ENCODE data around the gene BTG2. TPM values are rescaled to one million over a fixed set of nuclear protein-coding genes. Genes with fewer than 3 reads are reported as not detected.

Gene BTG2
- total RNA-seq, 1 experiment from 2014 or later: 2.9 TPM

DNA sequence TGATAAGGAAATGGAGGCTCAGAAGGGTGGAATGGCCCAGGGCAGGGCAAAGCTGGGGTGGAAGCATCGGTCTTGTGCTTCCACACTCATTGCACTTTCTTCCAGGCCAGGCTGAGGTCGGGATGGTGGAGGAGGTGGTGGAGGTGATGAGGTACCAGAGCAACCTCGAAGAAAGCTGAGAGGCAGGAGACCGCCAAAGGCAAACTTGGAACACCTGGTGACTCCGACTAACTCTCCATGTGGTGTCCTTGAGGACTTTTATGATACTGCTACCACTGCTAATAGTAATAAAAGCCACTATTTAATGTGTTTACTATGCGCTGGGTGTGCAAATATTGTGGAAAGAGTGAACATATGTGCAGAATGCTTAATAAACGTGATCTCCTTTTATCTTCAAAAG is 16.9 kb upstream of the BTG2 start:
- no peak overlapping the region for H4K91ac ChIP-seq (ENCODE audit: insufficient read length, low read depth, low read length)
- H3K4me1 ChIP-seq (ENCODE audit: insufficient read depth, low read length): peaks cover 10% of the 10 kb centered on the region; the same call in 1 of the 2 replicates
- peaks cover 7% of the 10 kb centered on the region; the same call in 1 of the 2 replicates for H3K27me3 ChIP-seq (ENCODE audit: insufficient read depth, low read length)
- DNase-seq: no peak
- H2BK12ac ChIP-seq (ENCODE audit: insufficient read length, low read depth, low read length): no peak overlapping the region
- no peak overlapping the region for H2AFZ ChIP-seq (ENCODE audit: low read length)
- no peak overlapping the region for H3K18ac ChIP-seq (ENCODE audit: insufficient read length, low read depth, low read length)
- no peak overlapping the region for H2BK5ac ChIP-seq (ENCODE audit: insufficient read length, low read length)
- peaks cover 87% of the 10 kb centered on the region for H3K27me3 Mint-ChIP-seq (ENCODE audit: low read depth)
- H3K4ac ChIP-seq (ENCODE audit: low read depth, low read length): no peak overlapping the region
- H3K27ac ChIP-seq (ENCODE audit: insufficient read length, low read depth, low read length): no peak overlapping the region
- H3K14ac ChIP-seq (ENCODE audit: insufficient read depth, low read length): no peak overlapping the region; the same call in 1 of the 2 replicates
- no peaks in the 10 kb centered on the region for H3K79me2 ChIP-seq (ENCODE audit: insufficient read depth, low read length)
- no peak overlapping the region for H4K5ac ChIP-seq (ENCODE audit: insufficient read length, low read depth, low read length)
- no CpG with 5 or more reads among the region's 7 CpGs for WGBS (ENCODE audit: extremely low coverage, insufficient read length, low lambda C conversion rate)
- no peak overlapping the region for H3K27ac Mint-ChIP-seq
- TF ChIP-seq CTCF (conservative IDR thresholded peaks at IDR 0.05): no peak
- H3T11ph ChIP-seq (ENCODE audit: low read length): no peak overlapping the region
- H3K9ac ChIP-seq (ENCODE audit: extremely low read depth, insufficient read length, low read length): no peak overlapping the region
- H3K23ac ChIP-seq (ENCODE audit: insufficient read length, low read depth, low read length): no peak overlapping the region
- H3K4me2 ChIP-seq (ENCODE audit: insufficient read depth, insufficient read length, low read length): no peak overlapping the region
- H3K56ac ChIP-seq (ENCODE audit: insufficient read length, low read depth, low read length): no peak overlapping the region
- no peak overlapping the region for H2BK15ac ChIP-seq (ENCODE audit: low read depth, low read length)
- H3K36me3 Mint-ChIP-seq (ENCODE audit: insufficient read depth in 1 of 3, low read depth in 3 of 3): no peaks in the 10 kb centered on the region
- peaks cover 2% of the 10 kb centered on the region for H3K23me2 ChIP-seq (ENCODE audit: insufficient read length, low read depth, low read length, poor library complexity, severe bottlenecking)
- no peaks in the 10 kb centered on the region; a peak in 1 of 5 replicates for H3K9me3 Mint-ChIP-seq
- no peak overlapping the region for H2BK120ac ChIP-seq (ENCODE audit: low read depth, low read length, poor library complexity, severe bottlenecking)
- H3K4me1 Mint-ChIP-seq: peaks cover 44 to 57% of the 10 kb centered on the region in 2 experiments
- H3K9me3 ChIP-seq (ENCODE audit: control insufficient read depth, low read depth, low read length): no peaks in the 10 kb centered on the region
- no peak overlapping the region for H2BK20ac ChIP-seq (ENCODE audit: low read depth, low read length, poor library complexity, severe bottlenecking)
- H3K4me3 Mint-ChIP-seq: no peak overlapping the region
- H2AK5ac ChIP-seq (ENCODE audit: insufficient read length, low read length): no peak overlapping the region
- H4K8ac ChIP-seq (replicated peaks; ENCODE audit: insufficient read length, low read depth, low read length): no peak overlapping the region
- no peaks in the 10 kb centered on the region for H3K79me1 ChIP-seq (ENCODE audit: insufficient read depth, low read depth, low read length, poor library complexity, severe bottlenecking)
- no peaks in the 10 kb centered on the region for H4K20me1 ChIP-seq (ENCODE audit: control insufficient read depth, insufficient read depth, insufficient read length)
